ENCODE measurements around the gene FRMD4A. TPM values are rescaled to one million over a fixed set of nuclear protein-coding genes. Genes with fewer than 3 reads are reported as not detected.

Gene FRMD4A
- total and polyA plus RNA-seq, 12 donors, result 17.4 to 43.4 (median 30.3) TPM

- no peak for TF ChIP-seq CTCF (IDR thresholded peaks at IDR 0.05)
- no peak for DNase-seq
These were observed 209.9 kb downstream of the FRMD4A start for GRCh38 chr10:14120812-14121211.

GRCh38 chr10:14118953-14119352 is 211.8 kb downstream of the FRMD4A start:
- no peak overlapping the region for H3K27ac ChIP-seq
- no peak overlapping the region for H3K4me3 ChIP-seq
- H3K27me3 ChIP-seq, result no peaks in the 10 kb centered on the region
- intact Hi-C loops (cut with DNase I), result no loop called here
- no peaks in the 10 kb centered on the region for H3K4me1 ChIP-seq
- no peak for ATAC-seq
- WGBS, 2 donors, result 85 to 86% methylated on average over 4 of the region's 4 CpGs
- H3K36me3 ChIP-seq, result no peaks in the 10 kb centered on the region
- no peaks in the 10 kb centered on the region for H3K9me3 ChIP-seq
- no peak for TF ChIP-seq CTCF (IDR thresholded peaks at IDR 0.05)
- no peak for DNase-seq

More at GRCh38 chr10:14120812-14121211, 209.9 kb downstream of the FRMD4A start:
- Histone ChIP-seq H3K36me3 (no peaks in the 10 kb centered on the region), H3K4me3 (no peak overlapping the region), H3K27me3 (no peaks in the 10 kb centered on the region), H3K27ac (no peak overlapping the region), H3K9me3 (no peaks in the 10 kb centered on the region), H3K4me1 (no peaks in the 10 kb centered on the region)
- intact Hi-C loops (cut with DNase I), result no loop called here
- WGBS, 2 donors, result 84 to 86% methylated on average over 2 of the region's 2 CpGs
- ATAC-seq, result no peak

- H3K36me3 ChIP-seq, result no peaks in the 10 kb centered on the region
- H3K27me3 ChIP-seq, result no peaks in the 10 kb centered on the region
- H3K9me3 ChIP-seq, result no peaks in the 10 kb centered on the region
- no peak for DNase-seq
- intact Hi-C loops (cut with DNase I), result no loop called here
- H3K4me1 ChIP-seq, result no peaks in the 10 kb centered on the region
- no peak overlapping the region for H3K4me3 ChIP-seq
- no peak for ATAC-seq
- no peak for TF ChIP-seq CTCF (IDR thresholded peaks at IDR 0.05)
- no peak overlapping the region for H3K27ac ChIP-seq
These were observed 213.9 kb downstream of the FRMD4A start for GRCh38 chr10:14116837-14117236.

- Histone ChIP-seq H3K9me3 (no peaks in the 10 kb centered on the region), H3K36me3 (no peaks in the 10 kb centered on the region), H3K4me1 (no peaks in the 10 kb centered on the region), H3K27me3 (no peaks in the 10 kb centered on the region), H3K4me3 (no peak overlapping the region), H3K27ac (no peak overlapping the region)
- DNase-seq, result no peak
- TF ChIP-seq CTCF (IDR thresholded peaks at IDR 0.05), result no peak
- ATAC-seq, result no peak
- WGBS, 2 donors, result 92 to 95% methylated on average over 8 of the region's 8 CpGs
- intact Hi-C loops (cut with DNase I), result no loop called here
These were observed 214.7 kb downstream of the FRMD4A start for GRCh38 chr10:14116021-14116420.

GRCh38 chr10:14114791-14115190 is 215.9 kb downstream of the FRMD4A start:
- no peaks in the 10 kb centered on the region for H3K9me3 ChIP-seq
- ATAC-seq (no peak), DNase-seq (no peak)
- no peak overlapping the region for H3K4me3 ChIP-seq
- WGBS, 2 donors, result 90 to 95% methylated on average over 2 of the region's 2 CpGs
- no peaks in the 10 kb centered on the region for H3K36me3 ChIP-seq
- no peak overlapping the region for H3K27ac ChIP-seq
- H3K27me3 ChIP-seq, result peaks cover 0 to under 1% (median 0%) of the 10 kb centered on the region in 7 donors
- intact Hi-C loops (cut with DNase I), result no loop called here
- no peaks in the 10 kb centered on the region for H3K4me1 ChIP-seq
- TF ChIP-seq CTCF (IDR thresholded peaks at IDR 0.05), result no peak

All from heart right ventricle (tissue), 16 donors.